K562 (cell line): ENCODE data around the gene CAPRIN2. TPM values are rescaled to one million over a fixed set of nuclear protein-coding genes. Genes with fewer than 3 reads are reported as not detected.

Experiments
- ATF1 ChIP-seq, 2 experiments: fragments of 450-650 bp in 1 of 2; IDR thresholded peaks; 2 replicates each; pipeline ENCODE4 v1.6.1; 2016; ENCODE audit warnings: missing compliant biosample characterization in 1 of 2, missing genetic modification characterization in 1 of 2
- CBX8 ChIP-seq: fragments of 200-600 bp; sonication (generic); IDR thresholded peaks from 2 replicates; pipeline ENCODE4 v1.6.1; 2012; ENCODE audit warnings: borderline replicate concordance, mixed run types, low read depth, mild to moderate bottlenecking, moderate library complexity, mixed read lengths, low read length, control low read depth, inconsistent platforms; ENCODE audit not compliant: poor library complexity, severe bottlenecking; ENCODE audit errors: extremely low read depth
- E2F8 ChIP-seq: fragments of 450-650 bp; IDR thresholded peaks from 2 replicates; pipeline ENCODE4 v1.7.1; 2018; ENCODE audit warnings: mild to moderate bottlenecking, low read depth; ENCODE audit not compliant: partially characterized antibody
- ELF1 ChIP-seq: fragments of 200-800 bp; sonication (Bioruptor generic); IDR thresholded peaks from 2 replicates; pipeline ENCODE4 v1.6.1; 2016; ENCODE audit warnings: missing genetic modification characterization, missing compliant biosample characterization
- ELF4 ChIP-seq: fragments of 450-650 bp; formaldehyde crosslinking; IDR thresholded peaks from 2 replicates; pipeline ENCODE4 v1.4.0; 2022; ENCODE audit warnings: missing genetic modification characterization
- ETV5 ChIP-seq: sonication (generic); formaldehyde crosslinking; IDR thresholded peaks from 2 replicates; pipeline ENCODE4 v1.4.0; 2020; ENCODE audit warnings: low read depth, mild to moderate bottlenecking, missing genetic modification reagents
- FOXJ3 ChIP-seq: sonication (generic); formaldehyde crosslinking; IDR thresholded peaks from 2 replicates; pipeline ENCODE4 v1.4.0; 2020; ENCODE audit warnings: mild to moderate bottlenecking, missing genetic modification reagents
- FOXM1 ChIP-seq, 2 experiments: fragments of 450-650 bp in 1 of 2; sonication (generic) in 1 of 2; formaldehyde crosslinking in 1 of 2; IDR thresholded peaks; 2 replicates each; pipeline versions ENCODE4 v1.6.1 to v1.9.0; 2017 to 2022; ENCODE audit warnings: low read depth in 2 of 2, mild to moderate bottlenecking in 2 of 2, missing genetic modification reagents in 1 of 2, moderate library complexity in 1 of 2
- HINFP ChIP-seq: fragments of 450-650 bp; conservative IDR thresholded peaks from 2 replicates; pipeline ENCODE4 v1.6.1; 2016; ENCODE audit warnings: missing genetic modification characterization, low read depth, mild to moderate bottlenecking, control low read depth, missing compliant biosample characterization
- HMGN3 ChIP-seq: IDR thresholded peaks from 2 replicates; pipeline ENCODE4 v1.6.1; 2011; ENCODE audit warnings: borderline replicate concordance, low read depth, mild to moderate bottlenecking, mixed read lengths, low read length; ENCODE audit not compliant: insufficient read length; ENCODE audit errors: extremely low read depth
- MCM5 ChIP-seq: fragments of 450-650 bp; IDR thresholded peaks from 2 replicates; pipeline ENCODE4 v1.6.1; 2016; ENCODE audit warnings: low read depth
- PATZ1 ChIP-seq: fragments of 250-450 bp; sonication (Bioruptor Pico); IDR thresholded peaks from 2 replicates; pipeline ENCODE4 v1.5.0; 2020; ENCODE audit warnings: mild to moderate bottlenecking, borderline replicate concordance
- POLR2A ChIP-seq: fragments of 450-650 bp; conservative IDR thresholded peaks from 2 replicates; pipeline ENCODE4 v1.6.1; 2016
- POLR3A ChIP-seq: IDR thresholded peaks from 2 replicates; pipeline ENCODE4 v1.6.1; 2011; ENCODE audit warnings: borderline replicate concordance, mild to moderate bottlenecking, moderate library complexity; ENCODE audit not compliant: insufficient read length, insufficient read depth; ENCODE audit errors: extremely low read depth
- SNAPC5 ChIP-seq: fragments of 250-450 bp; sonication (Bioruptor Pico); IDR thresholded peaks from 2 replicates; pipeline ENCODE4 v1.8.0; 2021; ENCODE audit warnings: moderate library complexity, mild to moderate bottlenecking, inconsistent platforms
- STAG1 ChIP-seq: sonication (generic); formaldehyde crosslinking; IDR thresholded peaks from 2 replicates; pipeline ENCODE4 v1.5.0; 2020; ENCODE audit warnings: missing genetic modification reagents, borderline replicate concordance
- USF2 ChIP-seq: sonication (generic); formaldehyde crosslinking; IDR thresholded peaks from 2 replicates; pipeline ENCODE4 v1.5.0; 2020; ENCODE audit warnings: missing genetic modification reagents
- ZFX ChIP-seq: sonication (generic); formaldehyde crosslinking; IDR thresholded peaks from 2 replicates; pipeline ENCODE4 v1.8.0; 2022; ENCODE audit warnings: mild to moderate bottlenecking, missing genetic modification reagents, moderate library complexity
- ZKSCAN1 ChIP-seq: fragments of 150-350 bp; IDR thresholded peaks from 2 replicates; pipeline ENCODE4 v1.6.1; 2016; ENCODE audit warnings: low read depth, low read length
- ZNF184 ChIP-seq: sonication (generic); formaldehyde crosslinking; IDR thresholded peaks from 2 replicates; pipeline ENCODE4 v1.5.0; 2020; ENCODE audit warnings: missing genetic modification reagents
- ZNF311 ChIP-seq: fragments of 250-450 bp; sonication (Bioruptor Pico); IDR thresholded peaks from 2 replicates; pipeline ENCODE4 v1.4.0; 2020; ENCODE audit warnings: mild to moderate bottlenecking, moderate library complexity
- ZNF76 ChIP-seq: fragments of 250-450 bp; sonication (Bioruptor Pico); IDR thresholded peaks from 2 replicates; pipeline ENCODE4 v1.4.0; 2020; ENCODE audit warnings: mild to moderate bottlenecking, moderate library complexity, borderline replicate concordance
- polyA plus RNA-seq, 8 experiments: library from polyadenylated mRNA; depleted of rRNA in 4 of 8; stranded (reverse) in 5 of 8; unstranded in 3 of 8; fragments of >200 nt; fragmentation: Nextera tagmentation in 2 of 8; fragmentation: Illumina TruSeq in 1 of 8; extraction: Ambion mirVana in 2 of 8; extraction: Trizol in 1 of 8; gene quantifications; 2 replicates each; pipeline versions ENCODE4 v1.2.1 to v1.2.3, GENCODE V29; 2011 to 2014; ENCODE audit warnings: inconsistent platforms in 1 of 8, missing spikeins in 1 of 8
- total RNA-seq, 7 experiments: library from RNA; depleted of rRNA in 6 of 7; stranded (reverse); fragments of >200 nt in 6 of 7; fragmentation: Illumina TruSeq in 2 of 7; extraction: Trizol in 2 of 7; gene quantifications; 2 replicates each; pipeline versions ENCODE4 v1.2.1 to v1.2.3, GENCODE V29; 2011 to 2021; ENCODE audit warnings: low replicate concordance in 1 of 7

CAPRIN2 gene
- total and polyA plus RNA-seq, 9 of the 15 experiments (the other 6 are each of a cell fraction or from before 2014, with no cell fraction given): 2.3 to 14.5 (median 8.9) TPM

- TF ChIP-seq SNAPC5 (CRISPR knock-in tag) (no peak), HMGN3 (no peak), ZKSCAN1 (0 out of 2 replicates have a peak, but pooled peaks have one; percentile 0), ELF1 (tag) (no peak), ATF1 (CRISPR knock-in tag; IDR thresholded peaks at IDR 0.05) (no peak), ATF1 (tag; IDR thresholded peaks at IDR 0.05) (no peak), ZNF311 (CRISPR knock-in tag) (no peak), ETV5 (CRISPR knock-in tag) (0 out of 2 replicates have a peak, but pooled peaks have one; percentile 8), HINFP (tag) (no peak), ZNF76 (no peak), FOXJ3 (CRISPR knock-in tag) (no peak), FOXM1 (IDR thresholded peaks at IDR 0.05; ENCODE audit: low read depth) (no peak), FOXM1 (CRISPR knock-in tag; IDR thresholded peaks at IDR 0.05; ENCODE audit: low read depth) (no peak), STAG1 (CRISPR knock-in tag) (no peak), CBX8 (no peak), ZFX (CRISPR knock-in tag) (peak; percentile 61; the same call in 1 of the 2 replicates), PATZ1 (no peak), ZNF184 (no peak), MCM5 (no peak), E2F8 (no peak), ELF4 (CRISPR knock-in tag) (no peak), POLR2A (no peak), POLR3A (no peak), USF2 (no peak)
These were observed 58.7 kb downstream of the CAPRIN2 start (continued) for GRCh38 chr12:30696103-30696408.
